Liver (tissue), 9 donors: Measurements from ENCODE around the gene LRRFIP2. TPM values are rescaled to one million over a fixed set of nuclear protein-coding genes. Genes with fewer than 3 reads are reported as not detected.

ENCODE experiments used
- DNase-seq: peaks from one replicate; pipeline ENCODE4 v3.0.0-alpha.2; 2017; ENCODE audit warnings: low spot score
- H3K27ac ChIP-seq, 2 donors: one replicate each; pipeline ENCODE4 v1.7.0; 2013; ENCODE audit warnings: inconsistent platforms in 2 of 2, low read length in 2 of 2, control low read depth in 1 of 2, low read depth in 1 of 2, mild to moderate bottlenecking in 1 of 2
- H3K27me3 ChIP-seq, 4 donors: one replicate each; pipeline versions ENCODE4 v1.6.1 to v1.7.0; 2013; ENCODE audit warnings: low read length in 3 of 4, inconsistent platforms in 1 of 4, mild to moderate bottlenecking in 1 of 4, moderate library complexity in 1 of 4; ENCODE audit not compliant: control insufficient read depth in 4 of 4, insufficient read depth in 4 of 4
- H3K36me3 ChIP-seq, 4 donors: one replicate each; pipeline versions ENCODE4 v1.6.1 to v1.7.0; 2013; ENCODE audit warnings: low read length in 3 of 4, mild to moderate bottlenecking in 3 of 4, low read depth in 1 of 4, moderate library complexity in 1 of 4; ENCODE audit not compliant: control insufficient read depth in 4 of 4, insufficient read depth in 3 of 4
- H3K4me1 ChIP-seq, 4 donors: one replicate each; pipeline versions ENCODE4 v1.6.1 to v1.7.0; 2013; ENCODE audit warnings: low read length in 3 of 4, mild to moderate bottlenecking in 3 of 4, moderate library complexity in 1 of 4; ENCODE audit not compliant: control insufficient read depth in 4 of 4, insufficient read depth in 4 of 4
- H3K4me3 ChIP-seq, 3 donors: one replicate each; pipeline versions ENCODE4 v1.6.1 to v1.7.0; 2013; ENCODE audit warnings: low read length in 3 of 3, control low read depth in 1 of 3, low read depth in 1 of 3, mild to moderate bottlenecking in 1 of 3
- H3K9ac ChIP-seq, 2 donors: one replicate each; pipeline ENCODE4 v1.7.0; 2013; ENCODE audit warnings: low read length in 2 of 2, mild to moderate bottlenecking in 2 of 2, moderate library complexity in 2 of 2, control low read depth in 1 of 2, low read depth in 1 of 2
- H3K9me3 ChIP-seq, 4 donors: one replicate each; pipeline versions ENCODE4 v1.6.1 to v1.7.0; 2013; ENCODE audit warnings: low read length in 3 of 4; ENCODE audit not compliant: control insufficient read depth in 4 of 4
- ATF3 ChIP-seq: IDR thresholded peaks from 2 replicates; pipeline ENCODE4 v1.6.1; 2016; ENCODE audit warnings: antibody characterized with exemption
- EGR1 ChIP-seq, 2 donors: IDR thresholded peaks; 2 replicates each; pipeline ENCODE4 v1.6.1; 2016 to 2018; ENCODE audit warnings: antibody characterized with exemption in 2 of 2, low read depth in 2 of 2
- FOXA1 ChIP-seq: IDR thresholded peaks from 2 replicates; pipeline ENCODE4 v1.6.1; 2016; ENCODE audit warnings: antibody characterized with exemption
- FOXA2 ChIP-seq: IDR thresholded peaks from 2 replicates; pipeline ENCODE4 v1.6.1; 2016; ENCODE audit warnings: antibody characterized with exemption
- GABPA ChIP-seq, 2 donors: IDR thresholded peaks in 1 of 2; conservative IDR thresholded peaks in 1 of 2; 2 replicates each; pipeline ENCODE4 v1.6.1; 2016; ENCODE audit warnings: antibody characterized with exemption in 2 of 2, mild to moderate bottlenecking in 1 of 2, moderate library complexity in 1 of 2
- HNF4A ChIP-seq, 2 donors: conservative IDR thresholded peaks; 2 replicates each; pipeline ENCODE4 v1.6.1; 2016; ENCODE audit warnings: antibody characterized with exemption in 2 of 2, mild to moderate bottlenecking in 2 of 2
- HNF4G ChIP-seq: IDR thresholded peaks from 2 replicates; pipeline ENCODE4 v1.6.1; 2016; ENCODE audit warnings: antibody characterized with exemption
- JUND ChIP-seq, 2 donors: IDR thresholded peaks; 2 replicates each; pipeline ENCODE4 v1.6.1; 2016; ENCODE audit warnings: antibody characterized with exemption in 2 of 2
- NR2F2 ChIP-seq: IDR thresholded peaks from 2 replicates; pipeline ENCODE4 v1.6.1; 2016; ENCODE audit warnings: antibody characterized with exemption
- RAD21 ChIP-seq, 2 donors: IDR thresholded peaks; 2 replicates each; pipeline ENCODE4 v1.6.1; 2016; ENCODE audit warnings: antibody characterized with exemption in 2 of 2, mild to moderate bottlenecking in 2 of 2
- RXRA ChIP-seq, 2 donors: IDR thresholded peaks; 2 replicates each; pipeline ENCODE4 v1.6.1; 2017 to 2018; ENCODE audit warnings: antibody characterized with exemption in 2 of 2, mild to moderate bottlenecking in 1 of 2
- SP1 ChIP-seq: IDR thresholded peaks from 2 replicates; pipeline ENCODE4 v1.6.1; 2018; ENCODE audit warnings: antibody characterized with exemption, mild to moderate bottlenecking
- TAF1 ChIP-seq: conservative IDR thresholded peaks from 2 replicates; pipeline ENCODE4 v1.6.1; 2016; ENCODE audit warnings: antibody characterized with exemption, mild to moderate bottlenecking
- YY1 ChIP-seq: IDR thresholded peaks from 2 replicates; pipeline ENCODE4 v1.6.1; 2016; ENCODE audit warnings: antibody characterized with exemption, mild to moderate bottlenecking
- WGBS: extraction: QIAGEN DNeasy Blood & Tissue Kit; methylation state at CpG from one replicate; pipeline ENCODE4 v1.1.7; 2013; 5-methylcytosine and 5-hydroxymethylcytosine counted together
- polyA plus RNA-seq, 2 donors: library from polyadenylated mRNA; stranded (reverse) in 1 of 2; unstranded in 1 of 2; fragments of 200-250 nt in 1 of 2; fragments of >200 nt in 1 of 2; fragmentation: Nextera tagmentation in 1 of 2; extraction: Ambion mirVana in 1 of 2; gene quantifications; one replicate each; pipeline versions ENCODE4 v1.2.1 to v1.2.3, GENCODE V29; 2013 to 2015
- total RNA-seq, 2 donors: library from RNA; depleted of rRNA; stranded (reverse); fragments of >200 nt; gene quantifications; one replicate each; pipeline ENCODE4 v1.2.3, GENCODE V29; 2014
- TF ChIP-seq, protein P1 (sequence below): fragments of 150-350 bp; IDR thresholded peaks from 2 replicates; pipeline ENCODE4 v1.5.1; 2017; ENCODE audit warnings: improper control_type of control experiment, low read depth, low read length; ENCODE audit not compliant: missing input control
- TF ChIP-seq, protein P2 (sequence below): IDR thresholded peaks from 2 replicates; pipeline ENCODE4 v1.6.1; 2016; ENCODE audit warnings: antibody characterized with exemption, mild to moderate bottlenecking
- TF ChIP-seq, protein P3 (sequence below): IDR thresholded peaks from 2 replicates; pipeline ENCODE4 v1.6.1; 2016; ENCODE audit warnings: antibody characterized with exemption
- TF ChIP-seq, protein P4 (sequence below): IDR thresholded peaks from 2 replicates; pipeline ENCODE4 v1.6.1; 2016; ENCODE audit warnings: antibody characterized with exemption
- donor health status: healthy.
- donor health status: healthy.
- donor health status: healthy.
- donor health status: healthy.
- donor health status: healthy.

LRRFIP2 gene
- total and polyA plus RNA-seq, 4 donors, result 22.6 to 56.9 (median 39.8) TPM

DNA sequence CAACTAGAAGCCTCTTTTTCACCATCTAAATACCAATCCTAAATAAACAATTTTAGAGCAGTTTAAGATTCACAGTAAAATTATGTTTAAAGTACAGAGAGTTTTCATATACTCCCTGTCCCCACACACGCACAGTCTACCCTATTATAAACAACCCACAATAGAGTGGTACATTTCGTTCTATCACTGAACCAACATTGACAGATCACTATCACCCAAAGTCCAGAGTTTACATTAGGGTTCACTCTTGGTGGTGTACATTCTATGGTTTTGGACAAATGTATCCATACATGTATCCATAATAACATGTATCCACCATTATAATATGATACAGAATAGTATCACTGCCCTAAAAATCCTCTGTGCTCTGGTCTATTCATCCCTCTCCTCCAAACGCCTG, 92.1 kb downstream of the LRRFIP2 start:
- no peak for DNase-seq
- H3K9ac ChIP-seq, result no peak overlapping the region
- 44% methylated on average over 3 of the region's 3 CpGs for WGBS

More for the DNA sequence above, 92.1 kb downstream of the LRRFIP2 start:
- H3K36me3 ChIP-seq, result peaks cover 1 to 14% (median 7%) of the 10 kb centered on the region in 4 donors
- H3K27ac ChIP-seq, result peak overlapping the region; percentile 28 to 65
- peaks cover 1 to 15% (median 7%) of the 10 kb centered on the region in 4 donors for H3K4me1 ChIP-seq
- peak; percentile 55 for TF ChIP-seq YY1
- peak in 1 of 2 donors; percentile 27 for TF ChIP-seq JUND (IDR thresholded peaks at IDR 0.05)
- TF ChIP-seq EGR1 (IDR thresholded peaks at IDR 0.05; ENCODE audit: low read depth in 2 of 2), result no peak
- no peak for TF ChIP-seq TAF1
- peak; percentile 71 for TF ChIP-seq SP1
- peak; percentile 14 to 16 for TF ChIP-seq RAD21 (IDR thresholded peaks at IDR 0.05)
- TF ChIP-seq GABPA (IDR thresholded peaks at IDR 0.05 in 1 of 2, conservative IDR thresholded peaks at IDR 0.05 in 1 of 2), result no peak
- TF ChIP-seq, protein P1, sequence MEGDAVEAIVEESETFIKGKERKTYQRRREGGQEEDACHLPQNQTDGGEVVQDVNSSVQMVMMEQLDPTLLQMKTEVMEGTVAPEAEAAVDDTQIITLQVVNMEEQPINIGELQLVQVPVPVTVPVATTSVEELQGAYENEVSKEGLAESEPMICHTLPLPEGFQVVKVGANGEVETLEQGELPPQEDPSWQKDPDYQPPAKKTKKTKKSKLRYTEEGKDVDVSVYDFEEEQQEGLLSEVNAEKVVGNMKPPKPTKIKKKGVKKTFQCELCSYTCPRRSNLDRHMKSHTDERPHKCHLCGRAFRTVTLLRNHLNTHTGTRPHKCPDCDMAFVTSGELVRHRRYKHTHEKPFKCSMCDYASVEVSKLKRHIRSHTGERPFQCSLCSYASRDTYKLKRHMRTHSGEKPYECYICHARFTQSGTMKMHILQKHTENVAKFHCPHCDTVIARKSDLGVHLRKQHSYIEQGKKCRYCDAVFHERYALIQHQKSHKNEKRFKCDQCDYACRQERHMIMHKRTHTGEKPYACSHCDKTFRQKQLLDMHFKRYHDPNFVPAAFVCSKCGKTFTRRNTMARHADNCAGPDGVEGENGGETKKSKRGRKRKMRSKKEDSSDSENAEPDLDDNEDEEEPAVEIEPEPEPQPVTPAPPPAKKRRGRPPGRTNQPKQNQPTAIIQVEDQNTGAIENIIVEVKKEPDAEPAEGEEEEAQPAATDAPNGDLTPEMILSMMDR, result no peak
- TF ChIP-seq FOXA2, result peak; percentile 89
- peak; percentile 24 to 74 for TF ChIP-seq RXRA (IDR thresholded peaks at IDR 0.05)
- TF ChIP-seq FOXA1, result peak; percentile 84
- TF ChIP-seq, protein P2, sequence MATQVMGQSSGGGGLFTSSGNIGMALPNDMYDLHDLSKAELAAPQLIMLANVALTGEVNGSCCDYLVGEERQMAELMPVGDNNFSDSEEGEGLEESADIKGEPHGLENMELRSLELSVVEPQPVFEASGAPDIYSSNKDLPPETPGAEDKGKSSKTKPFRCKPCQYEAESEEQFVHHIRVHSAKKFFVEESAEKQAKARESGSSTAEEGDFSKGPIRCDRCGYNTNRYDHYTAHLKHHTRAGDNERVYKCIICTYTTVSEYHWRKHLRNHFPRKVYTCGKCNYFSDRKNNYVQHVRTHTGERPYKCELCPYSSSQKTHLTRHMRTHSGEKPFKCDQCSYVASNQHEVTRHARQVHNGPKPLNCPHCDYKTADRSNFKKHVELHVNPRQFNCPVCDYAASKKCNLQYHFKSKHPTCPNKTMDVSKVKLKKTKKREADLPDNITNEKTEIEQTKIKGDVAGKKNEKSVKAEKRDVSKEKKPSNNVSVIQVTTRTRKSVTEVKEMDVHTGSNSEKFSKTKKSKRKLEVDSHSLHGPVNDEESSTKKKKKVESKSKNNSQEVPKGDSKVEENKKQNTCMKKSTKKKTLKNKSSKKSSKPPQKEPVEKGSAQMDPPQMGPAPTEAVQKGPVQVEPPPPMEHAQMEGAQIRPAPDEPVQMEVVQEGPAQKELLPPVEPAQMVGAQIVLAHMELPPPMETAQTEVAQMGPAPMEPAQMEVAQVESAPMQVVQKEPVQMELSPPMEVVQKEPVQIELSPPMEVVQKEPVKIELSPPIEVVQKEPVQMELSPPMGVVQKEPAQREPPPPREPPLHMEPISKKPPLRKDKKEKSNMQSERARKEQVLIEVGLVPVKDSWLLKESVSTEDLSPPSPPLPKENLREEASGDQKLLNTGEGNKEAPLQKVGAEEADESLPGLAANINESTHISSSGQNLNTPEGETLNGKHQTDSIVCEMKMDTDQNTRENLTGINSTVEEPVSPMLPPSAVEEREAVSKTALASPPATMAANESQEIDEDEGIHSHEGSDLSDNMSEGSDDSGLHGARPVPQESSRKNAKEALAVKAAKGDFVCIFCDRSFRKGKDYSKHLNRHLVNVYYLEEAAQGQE, result peak; percentile 16
- TF ChIP-seq HNF4A (conservative IDR thresholded peaks at IDR 0.05), result peak; percentile 77 to 87
- TF ChIP-seq, protein P3, sequence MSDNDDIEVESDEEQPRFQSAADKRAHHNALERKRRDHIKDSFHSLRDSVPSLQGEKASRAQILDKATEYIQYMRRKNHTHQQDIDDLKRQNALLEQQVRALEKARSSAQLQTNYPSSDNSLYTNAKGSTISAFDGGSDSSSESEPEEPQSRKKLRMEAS, result no peak
- TF ChIP-seq HNF4G, result peak; percentile 47
- no peak for TF ChIP-seq NR2F2
- TF ChIP-seq ATF3, result no peak
- TF ChIP-seq, protein P4, sequence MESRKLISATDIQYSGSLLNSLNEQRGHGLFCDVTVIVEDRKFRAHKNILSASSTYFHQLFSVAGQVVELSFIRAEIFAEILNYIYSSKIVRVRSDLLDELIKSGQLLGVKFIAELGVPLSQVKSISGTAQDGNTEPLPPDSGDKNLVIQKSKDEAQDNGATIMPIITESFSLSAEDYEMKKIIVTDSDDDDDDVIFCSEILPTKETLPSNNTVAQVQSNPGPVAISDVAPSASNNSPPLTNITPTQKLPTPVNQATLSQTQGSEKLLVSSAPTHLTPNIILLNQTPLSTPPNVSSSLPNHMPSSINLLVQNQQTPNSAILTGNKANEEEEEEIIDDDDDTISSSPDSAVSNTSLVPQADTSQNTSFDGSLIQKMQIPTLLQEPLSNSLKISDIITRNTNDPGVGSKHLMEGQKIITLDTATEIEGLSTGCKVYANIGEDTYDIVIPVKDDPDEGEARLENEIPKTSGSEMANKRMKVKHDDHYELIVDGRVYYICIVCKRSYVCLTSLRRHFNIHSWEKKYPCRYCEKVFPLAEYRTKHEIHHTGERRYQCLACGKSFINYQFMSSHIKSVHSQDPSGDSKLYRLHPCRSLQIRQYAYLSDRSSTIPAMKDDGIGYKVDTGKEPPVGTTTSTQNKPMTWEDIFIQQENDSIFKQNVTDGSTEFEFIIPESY, result peak; percentile 59
- no peaks in the 10 kb centered on the region for H3K27me3 ChIP-seq
- H3K4me3 ChIP-seq, result no peak overlapping the region
- H3K9me3 ChIP-seq, result no peaks in the 10 kb centered on the region
